GM12892 (cell line): ENCODE data around the gene TUBA1B.

Experiments used
- POLR2A ChIP-seq: IDR thresholded peaks from 2 replicates; pipeline ENCODE4 v1.6.1; 2011; ENCODE audit warnings: low read depth, low read length, control low read depth
- POLR2AphosphoS5 ChIP-seq: IDR thresholded peaks from 2 replicates; pipeline ENCODE4 v1.6.1; 2011; ENCODE audit warnings: low read depth, low read length, control low read depth
- TAF1 ChIP-seq: IDR thresholded peaks from 2 replicates; pipeline ENCODE4 v1.6.1; 2011; ENCODE audit warnings: low read depth, mild to moderate bottlenecking, control low read depth, low read length, borderline replicate concordance

GRCh38 chr12:49104822-49105221 lies 26.4 kb downstream of the TUBA1B start:
- TF ChIP-seq POLR2A: no peak
- no peak for TF ChIP-seq POLR2AphosphoS5
- TF ChIP-seq TAF1: no peak
